ENCODE results near the gene SPRY4.

The SPRY4 gene

GRCh38 chr5:142330026-142330425 is 5.2 kb upstream of the SPRY4 start:
- peaks cover 29% of the 10 kb centered on the region for H3K79me1 ChIP-seq (replicated peaks; ENCODE audit: low read length, poor library complexity, severe bottlenecking)
- no peak overlapping the region for H3K9ac ChIP-seq (ENCODE audit: low read length)
- DNase-seq = no peak
- H2BK12ac ChIP-seq (ENCODE audit: low read length in 2 of 2) = no peak overlapping the region
- H3K4me3 ChIP-seq (ENCODE audit: insufficient read depth in 1 of 2, low read depth in 1 of 2, low read length in 2 of 2) = no peak overlapping the region
- H3K36me3 ChIP-seq (ENCODE audit: control insufficient read depth in 1 of 2, insufficient read depth in 2 of 2, low read depth in 1 of 2, low read length in 2 of 2) = no peaks in the 10 kb centered on the region
- H2BK15ac ChIP-seq (ENCODE audit: low read depth, poor library complexity, severe bottlenecking) = no peak overlapping the region
- H3K23ac ChIP-seq (ENCODE audit: low read length in 2 of 2) = no peak overlapping the region
- peaks cover 7% of the 10 kb centered on the region for H3K4me1 ChIP-seq (ENCODE audit: control insufficient read depth, insufficient read depth, low read depth, low read length)
- no peak overlapping the region for H4K8ac ChIP-seq (ENCODE audit: low read length)
- no peak overlapping the region for H4K91ac ChIP-seq (ENCODE audit: low read length)
- H3K18ac ChIP-seq (ENCODE audit: low read depth in 1 of 2, low read length in 2 of 2) = no peak overlapping the region
- no peak overlapping the region for H3K4ac ChIP-seq (ENCODE audit: low read depth in 1 of 2, low read length in 2 of 2)
- no peak overlapping the region for H3K27ac ChIP-seq (ENCODE audit: low read length, poor library complexity, severe bottlenecking)
- H3K27me3 ChIP-seq (ENCODE audit: control insufficient read depth in 1 of 2, insufficient read depth in 1 of 2, low read length in 2 of 2) = no peaks in the 10 kb centered on the region
- WGBS = 98% methylated on average over 6 of the region's 6 CpGs
- H2AK5ac ChIP-seq (ENCODE audit: low read length, severe bottlenecking) = no peak overlapping the region
- no peak overlapping the region for H2BK5ac ChIP-seq (ENCODE audit: low read depth, low read length, poor library complexity, severe bottlenecking)
- no peak overlapping the region for H3K4me2 ChIP-seq (ENCODE audit: low read length, poor library complexity, severe bottlenecking)
- no peak overlapping the region for H2BK120ac ChIP-seq (ENCODE audit: low read depth, low read length)
- H3K14ac ChIP-seq (ENCODE audit: low read length in 2 of 2) = no peak overlapping the region
- no peak overlapping the region for H2AFZ ChIP-seq (ENCODE audit: low read depth, low read length)
- no peaks in the 10 kb centered on the region for H3K9me3 ChIP-seq (ENCODE audit: control insufficient read depth, low read length)

GRCh38 chr5:142327111-142327842 is 2.5 kb upstream of the SPRY4 start:
- no peaks in the 10 kb centered on the region for H3K36me3 ChIP-seq (ENCODE audit: control insufficient read depth in 1 of 2, insufficient read depth in 2 of 2, low read depth in 1 of 2, low read length in 2 of 2)
- no peak overlapping the region for H4K91ac ChIP-seq (ENCODE audit: low read length)

GRCh38 chr5:142326480-142326938 is 1.7 kb upstream of the SPRY4 start:
- no peak overlapping the region for H3K23ac ChIP-seq (ENCODE audit: low read length in 2 of 2)
- peak overlapping the region; percentile 99 for H3K27ac ChIP-seq (ENCODE audit: low read length, poor library complexity, severe bottlenecking)
- no peak overlapping the region for H2AFZ ChIP-seq (ENCODE audit: low read depth, low read length)
- H3K4me1 ChIP-seq (ENCODE audit: control insufficient read depth, insufficient read depth, low read depth, low read length) = peaks cover 15% of the 10 kb centered on the region
- H4K91ac ChIP-seq (ENCODE audit: low read length) = peak overlapping the region; percentile 99
- peak overlapping the region; percentile 95 for H2BK5ac ChIP-seq (ENCODE audit: low read depth, low read length, poor library complexity, severe bottlenecking)
- peak overlapping the region; percentile 0 for H2AK5ac ChIP-seq (ENCODE audit: low read length, severe bottlenecking)
- peak overlapping the region; percentile 98 for H2BK120ac ChIP-seq (ENCODE audit: low read depth, low read length)
- H3K18ac ChIP-seq (ENCODE audit: low read depth in 1 of 2, low read length in 2 of 2) = peak overlapping the region; percentile 91 to 100
- H3K4me3 ChIP-seq (ENCODE audit: insufficient read depth in 1 of 2, low read depth in 1 of 2, low read length in 2 of 2) = peak overlapping the region; percentile 69 to 97
- H3K36me3 ChIP-seq (ENCODE audit: control insufficient read depth in 1 of 2, insufficient read depth in 2 of 2, low read depth in 1 of 2, low read length in 2 of 2) = no peaks in the 10 kb centered on the region
- peak overlapping the region; percentile 97 for H3K9ac ChIP-seq (ENCODE audit: low read length)
- H3K27me3 ChIP-seq (ENCODE audit: control insufficient read depth in 1 of 2, insufficient read depth in 1 of 2, low read length in 2 of 2) = no peaks in the 10 kb centered on the region
- peak overlapping the region; percentile 98 for H4K8ac ChIP-seq (ENCODE audit: low read length)
- H3K9me3 ChIP-seq (ENCODE audit: control insufficient read depth, low read length) = no peaks in the 10 kb centered on the region
- peak overlapping the region; percentile 85 for H3K4me2 ChIP-seq (ENCODE audit: low read length, poor library complexity, severe bottlenecking)
- peak overlapping the region; percentile 55 for H2BK15ac ChIP-seq (ENCODE audit: low read depth, poor library complexity, severe bottlenecking)
- peak overlapping the region; percentile 79 to 85 for H2BK12ac ChIP-seq (ENCODE audit: low read length in 2 of 2)
- peak overlapping the region; percentile 39 to 44 for H3K14ac ChIP-seq (ENCODE audit: low read length in 2 of 2)
- peaks cover 18% of the 10 kb centered on the region for H3K79me1 ChIP-seq (replicated peaks; ENCODE audit: low read length, poor library complexity, severe bottlenecking)
- DNase-seq = no peak
- WGBS = 6% methylated on average over 6 of the region's 8 CpGs
- H3K4ac ChIP-seq (ENCODE audit: low read depth in 1 of 2, low read length in 2 of 2) = peak overlapping the region; percentile 84 to 100

More at GRCh38 chr5:142327111-142327842, 2.5 kb upstream of the SPRY4 start:
- no peaks in the 10 kb centered on the region for H3K27me3 ChIP-seq (ENCODE audit: control insufficient read depth in 1 of 2, insufficient read depth in 1 of 2, low read length in 2 of 2)
- peak overlapping the region; percentile 97 for H3K9ac ChIP-seq (ENCODE audit: low read length)
- H3K14ac ChIP-seq (ENCODE audit: low read length in 2 of 2) = no peak overlapping the region
- peak; percentile 93 for DNase-seq
- peak overlapping the region; percentile 99 for H3K27ac ChIP-seq (ENCODE audit: low read length, poor library complexity, severe bottlenecking)
- H2BK12ac ChIP-seq (ENCODE audit: low read length in 2 of 2) = peak overlapping the region; percentile 18 to 42
- no peak overlapping the region for H4K8ac ChIP-seq (ENCODE audit: low read length)
- H3K4me1 ChIP-seq (ENCODE audit: control insufficient read depth, insufficient read depth, low read depth, low read length) = peaks cover 11% of the 10 kb centered on the region
- H3K18ac ChIP-seq (ENCODE audit: low read depth in 1 of 2, low read length in 2 of 2) = peak overlapping the region; percentile 75 to 91
- no peaks in the 10 kb centered on the region for H3K9me3 ChIP-seq (ENCODE audit: control insufficient read depth, low read length)
- H2AFZ ChIP-seq (ENCODE audit: low read depth, low read length) = no peak overlapping the region
- H2BK5ac ChIP-seq (ENCODE audit: low read depth, low read length, poor library complexity, severe bottlenecking) = no peak overlapping the region
- WGBS = under 1% methylated on average over 6 of the region's 9 CpGs
- no peak overlapping the region for H2BK15ac ChIP-seq (ENCODE audit: low read depth, poor library complexity, severe bottlenecking)
- peak overlapping the region; percentile 4 for H2AK5ac ChIP-seq (ENCODE audit: low read length, severe bottlenecking)
- peak overlapping the region; percentile 76 to 84 for H3K4ac ChIP-seq (ENCODE audit: low read depth in 1 of 2, low read length in 2 of 2)
- H3K4me3 ChIP-seq (ENCODE audit: insufficient read depth in 1 of 2, low read depth in 1 of 2, low read length in 2 of 2) = peak overlapping the region in 1 of 2 experiments; percentile 97
- no peak overlapping the region for H3K23ac ChIP-seq (ENCODE audit: low read length in 2 of 2)
- peaks cover 20% of the 10 kb centered on the region for H3K79me1 ChIP-seq (replicated peaks; ENCODE audit: low read length, poor library complexity, severe bottlenecking)
- H2BK120ac ChIP-seq (ENCODE audit: low read depth, low read length) = peak overlapping the region; percentile 74
- peak overlapping the region; percentile 33 for H3K4me2 ChIP-seq (ENCODE audit: low read length, poor library complexity, severe bottlenecking)

- Histone ChIP-seq H2BK5ac (ENCODE audit: low read depth, low read length, poor library complexity, severe bottlenecking) (peak overlapping the region; percentile 95), H3K36me3 (ENCODE audit: control insufficient read depth in 1 of 2, insufficient read depth in 2 of 2, low read depth in 1 of 2, low read length in 2 of 2) (no peaks in the 10 kb centered on the region), H2AFZ (ENCODE audit: low read depth, low read length) (no peak overlapping the region), H3K23ac (ENCODE audit: low read length in 2 of 2) (no peak overlapping the region), H3K14ac (ENCODE audit: low read length in 2 of 2) (peak overlapping the region; percentile 39 to 44), H3K9me3 (ENCODE audit: control insufficient read depth, low read length) (no peaks in the 10 kb centered on the region), H3K79me1 (replicated peaks; ENCODE audit: low read length, poor library complexity, severe bottlenecking) (peaks cover 14% of the 10 kb centered on the region), H4K8ac (ENCODE audit: low read length) (peak overlapping the region; percentile 98), H2BK120ac (ENCODE audit: low read depth, low read length) (peak overlapping the region; percentile 98), H3K9ac (ENCODE audit: low read length) (peak overlapping the region; percentile 97), H2AK5ac (ENCODE audit: low read length, severe bottlenecking) (no peak overlapping the region), H4K91ac (ENCODE audit: low read length) (peak overlapping the region; percentile 99), H3K4ac (ENCODE audit: low read depth in 1 of 2, low read length in 2 of 2) (peak overlapping the region; percentile 94 to 100), H3K4me2 (ENCODE audit: low read length, poor library complexity, severe bottlenecking) (peak overlapping the region; percentile 85), H2BK12ac (ENCODE audit: low read length in 2 of 2) (peak overlapping the region; percentile 85 to 87), H3K4me3 (ENCODE audit: insufficient read depth in 1 of 2, low read depth in 1 of 2, low read length in 2 of 2) (peak overlapping the region; percentile 69 to 97), H3K27ac (ENCODE audit: low read length, poor library complexity, severe bottlenecking) (peak overlapping the region; percentile 99), H3K18ac (ENCODE audit: low read depth in 1 of 2, low read length in 2 of 2) (peak overlapping the region; percentile 91 to 100), H2BK15ac (ENCODE audit: low read depth, poor library complexity, severe bottlenecking) (peak overlapping the region; percentile 96), H3K4me1 (ENCODE audit: control insufficient read depth, insufficient read depth, low read depth, low read length) (peaks cover 19% of the 10 kb centered on the region), H3K27me3 (ENCODE audit: control insufficient read depth in 1 of 2, insufficient read depth in 1 of 2, low read length in 2 of 2) (no peaks in the 10 kb centered on the region)
- under 1% methylated on average over 44 of the region's 44 CpGs for WGBS
- peak; percentile 94 for DNase-seq
Measured at GRCh38 chr5:142325725-142326479, 1.1 kb upstream of the SPRY4 start.
